Panc1 (cell line): ENCODE measurements around the gene FAM110A.

Experiments
- POLR2AphosphoS5 ChIP-seq: IDR thresholded peaks from 2 replicates; pipeline ENCODE4 v1.6.1; 2012; ENCODE audit warnings: mild to moderate bottlenecking, low read depth, low read length, moderate library complexity
- SIN3A ChIP-seq: IDR thresholded peaks from 2 replicates; pipeline ENCODE4 v1.6.1; 2012; ENCODE audit warnings: low read depth, mild to moderate bottlenecking, low read length, moderate library complexity, borderline replicate concordance; ENCODE audit not compliant: insufficient read depth
- TF ChIP-seq, protein P1 (sequence below): fragments of 450-650 bp; IDR thresholded peaks from 2 replicates; pipeline ENCODE4 v1.5.1; 2017; ENCODE audit warnings: mild to moderate bottlenecking
- TF ChIP-seq, protein P2 (sequence below), 2 experiments: IDR thresholded peaks; 2 replicates each; pipeline ENCODE4 v1.6.1; 2011 to 2012; ENCODE audit warnings: low read depth in 2 of 2, control low read depth in 1 of 2, low read length in 1 of 2, mild to moderate bottlenecking in 1 of 2, moderate library complexity in 1 of 2; ENCODE audit not compliant: insufficient read depth in 1 of 2

DNA sequence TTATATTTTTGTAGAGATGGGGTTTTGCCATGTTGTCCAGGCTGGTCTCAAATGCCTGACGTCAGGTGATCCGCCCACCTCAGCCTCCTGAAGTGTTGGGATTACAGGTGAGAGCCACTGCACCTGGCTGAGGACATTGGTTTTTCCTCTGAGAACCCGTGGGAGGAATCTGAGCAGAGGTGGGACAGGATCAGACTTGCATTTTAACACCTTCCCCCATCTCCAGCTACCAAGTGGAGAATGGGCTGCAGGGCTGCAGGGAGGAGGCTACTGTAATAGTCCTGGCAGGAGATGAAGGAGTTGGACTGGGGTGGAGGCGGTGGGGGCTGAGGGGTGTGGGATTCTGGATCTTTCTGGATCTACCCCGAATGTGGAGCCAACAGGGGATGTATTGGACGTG lies 24.5 kb downstream of the FAM110A start:
- TF ChIP-seq, protein P1, sequence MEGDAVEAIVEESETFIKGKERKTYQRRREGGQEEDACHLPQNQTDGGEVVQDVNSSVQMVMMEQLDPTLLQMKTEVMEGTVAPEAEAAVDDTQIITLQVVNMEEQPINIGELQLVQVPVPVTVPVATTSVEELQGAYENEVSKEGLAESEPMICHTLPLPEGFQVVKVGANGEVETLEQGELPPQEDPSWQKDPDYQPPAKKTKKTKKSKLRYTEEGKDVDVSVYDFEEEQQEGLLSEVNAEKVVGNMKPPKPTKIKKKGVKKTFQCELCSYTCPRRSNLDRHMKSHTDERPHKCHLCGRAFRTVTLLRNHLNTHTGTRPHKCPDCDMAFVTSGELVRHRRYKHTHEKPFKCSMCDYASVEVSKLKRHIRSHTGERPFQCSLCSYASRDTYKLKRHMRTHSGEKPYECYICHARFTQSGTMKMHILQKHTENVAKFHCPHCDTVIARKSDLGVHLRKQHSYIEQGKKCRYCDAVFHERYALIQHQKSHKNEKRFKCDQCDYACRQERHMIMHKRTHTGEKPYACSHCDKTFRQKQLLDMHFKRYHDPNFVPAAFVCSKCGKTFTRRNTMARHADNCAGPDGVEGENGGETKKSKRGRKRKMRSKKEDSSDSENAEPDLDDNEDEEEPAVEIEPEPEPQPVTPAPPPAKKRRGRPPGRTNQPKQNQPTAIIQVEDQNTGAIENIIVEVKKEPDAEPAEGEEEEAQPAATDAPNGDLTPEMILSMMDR: no peak
- TF ChIP-seq POLR2AphosphoS5: no peak
- no peak for TF ChIP-seq SIN3A
- TF ChIP-seq, protein P2, sequence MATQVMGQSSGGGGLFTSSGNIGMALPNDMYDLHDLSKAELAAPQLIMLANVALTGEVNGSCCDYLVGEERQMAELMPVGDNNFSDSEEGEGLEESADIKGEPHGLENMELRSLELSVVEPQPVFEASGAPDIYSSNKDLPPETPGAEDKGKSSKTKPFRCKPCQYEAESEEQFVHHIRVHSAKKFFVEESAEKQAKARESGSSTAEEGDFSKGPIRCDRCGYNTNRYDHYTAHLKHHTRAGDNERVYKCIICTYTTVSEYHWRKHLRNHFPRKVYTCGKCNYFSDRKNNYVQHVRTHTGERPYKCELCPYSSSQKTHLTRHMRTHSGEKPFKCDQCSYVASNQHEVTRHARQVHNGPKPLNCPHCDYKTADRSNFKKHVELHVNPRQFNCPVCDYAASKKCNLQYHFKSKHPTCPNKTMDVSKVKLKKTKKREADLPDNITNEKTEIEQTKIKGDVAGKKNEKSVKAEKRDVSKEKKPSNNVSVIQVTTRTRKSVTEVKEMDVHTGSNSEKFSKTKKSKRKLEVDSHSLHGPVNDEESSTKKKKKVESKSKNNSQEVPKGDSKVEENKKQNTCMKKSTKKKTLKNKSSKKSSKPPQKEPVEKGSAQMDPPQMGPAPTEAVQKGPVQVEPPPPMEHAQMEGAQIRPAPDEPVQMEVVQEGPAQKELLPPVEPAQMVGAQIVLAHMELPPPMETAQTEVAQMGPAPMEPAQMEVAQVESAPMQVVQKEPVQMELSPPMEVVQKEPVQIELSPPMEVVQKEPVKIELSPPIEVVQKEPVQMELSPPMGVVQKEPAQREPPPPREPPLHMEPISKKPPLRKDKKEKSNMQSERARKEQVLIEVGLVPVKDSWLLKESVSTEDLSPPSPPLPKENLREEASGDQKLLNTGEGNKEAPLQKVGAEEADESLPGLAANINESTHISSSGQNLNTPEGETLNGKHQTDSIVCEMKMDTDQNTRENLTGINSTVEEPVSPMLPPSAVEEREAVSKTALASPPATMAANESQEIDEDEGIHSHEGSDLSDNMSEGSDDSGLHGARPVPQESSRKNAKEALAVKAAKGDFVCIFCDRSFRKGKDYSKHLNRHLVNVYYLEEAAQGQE (IDR thresholded peaks at IDR 0.05; ENCODE audit: insufficient read depth in 1 of 2, low read depth in 2 of 2, low read length in 1 of 2): no peak
